GM23338 (cell line): ENCODE data around the gene EPHB1. TPM values are rescaled to one million over a fixed set of nuclear protein-coding genes. Genes with fewer than 3 reads are reported as not detected.

Source experiments
- ATAC-seq: fragments of 200-7000 bp; cut with Tn5 transposase; 3 replicates; pipeline ENCODE4 v1.9.1; 2020
- DNase-seq: peaks from one replicate; pipeline ENCODE4 v3.0.0-alpha.2; 2015; ENCODE audit warnings: low spot score
- H2AFZ ChIP-seq: fragments of 200-600 bp; sonication (generic); 2 replicates; pipeline ENCODE4 v1.8.0; 2016; ENCODE audit warnings: antibody characterized with exemption, mild to moderate bottlenecking, moderate library complexity
- H3F3A ChIP-seq: fragments of 200-600 bp; sonication (generic); replicated peaks from 2 replicates; pipeline ENCODE4 v1.8.0; 2017; ENCODE audit warnings: antibody characterized with exemption, mixed run types, low read depth
- H3K27ac ChIP-seq: fragments of 200-600 bp; sonication (generic); 2 replicates; pipeline ENCODE4 v1.6.1; 2016; ENCODE audit warnings: low read depth
- H3K27me3 ChIP-seq: fragments of 200-600 bp; sonication (generic); 2 replicates; pipeline ENCODE4 v1.8.0; 2016; ENCODE audit warnings: mild to moderate bottlenecking, mixed run types, moderate library complexity; ENCODE audit not compliant: insufficient read depth
- H3K36me3 ChIP-seq: fragments of 200-600 bp; sonication (generic); 2 replicates; pipeline ENCODE4 v1.8.0; 2016; ENCODE audit warnings: mild to moderate bottlenecking; ENCODE audit not compliant: insufficient read depth
- H3K4me1 ChIP-seq: fragments of 200-600 bp; sonication (generic); 2 replicates; pipeline ENCODE4 v1.8.0; 2016; ENCODE audit warnings: mild to moderate bottlenecking, moderate library complexity; ENCODE audit not compliant: insufficient read depth
- H3K4me2 ChIP-seq: fragments of 200-600 bp; sonication (generic); 2 replicates; pipeline ENCODE4 v1.7.1; 2017; ENCODE audit warnings: mixed run types
- H3K4me3 ChIP-seq: fragments of 200-600 bp; sonication (generic); 2 replicates; pipeline ENCODE4 v1.6.1; 2016; ENCODE audit warnings: mixed run types
- H3K79me2 ChIP-seq: fragments of 200-600 bp; sonication (generic); replicated peaks from 2 replicates; pipeline ENCODE4 v1.8.0; 2017; ENCODE audit warnings: mild to moderate bottlenecking; ENCODE audit not compliant: insufficient read depth
- H3K9me2 ChIP-seq: fragments of 200-600 bp; sonication (generic); 2 replicates; pipeline ENCODE4 v1.8.0; 2017; ENCODE audit not compliant: insufficient read depth
- H4K20me1 ChIP-seq: fragments of 200-600 bp; sonication (generic); replicated peaks from 2 replicates; pipeline ENCODE4 v1.8.0; 2017; ENCODE audit warnings: mild to moderate bottlenecking; ENCODE audit not compliant: insufficient read depth
- H3K27ac Mint-ChIP-seq: 2 replicates; pipeline ENCODE4 v1.8.0; 2020; ENCODE audit warnings: inconsistent platforms, mild to moderate bottlenecking, moderate library complexity, mixed read lengths
- H3K27me3 Mint-ChIP-seq: 3 replicates; pipeline ENCODE4 v1.8.0; 2022; ENCODE audit warnings: low read depth, mild to moderate bottlenecking, moderate library complexity, mixed read lengths, inconsistent platforms; ENCODE audit not compliant: insufficient read depth, poor library complexity
- H3K36me3 Mint-ChIP-seq: 3 replicates; pipeline ENCODE4 v1.8.0; 2021; ENCODE audit warnings: low read depth, mild to moderate bottlenecking, inconsistent platforms, moderate library complexity, mixed read lengths
- H3K4me1 Mint-ChIP-seq: 3 replicates; pipeline ENCODE4 v1.8.0; 2020; ENCODE audit warnings: mild to moderate bottlenecking, inconsistent platforms, mixed read lengths
- H3K4me3 Mint-ChIP-seq: 3 replicates; pipeline ENCODE4 v1.8.0; 2021; ENCODE audit warnings: moderate library complexity, mild to moderate bottlenecking, inconsistent platforms, mixed read lengths
- H3K9me3 Mint-ChIP-seq: 3 replicates; pipeline ENCODE4 v1.8.0; 2020; ENCODE audit warnings: moderate library complexity, mild to moderate bottlenecking, inconsistent platforms, mixed read lengths
- CREB1 ChIP-seq: fragments of 250-450 bp; sonication (Bioruptor Pico); IDR thresholded peaks from 2 replicates; pipeline ENCODE4 v1.5.0; 2020; ENCODE audit warnings: low read depth, mild to moderate bottlenecking, moderate library complexity
- JUNB ChIP-seq: IDR thresholded peaks from one replicate; pipeline ENCODE4 v1.6.1; 2016; ENCODE audit warnings: antibody characterized with exemption; ENCODE audit not compliant: unreplicated experiment
- ZNF331 ChIP-seq: fragments of 250-450 bp; sonication (Bioruptor Pico); IDR thresholded peaks from 2 replicates; pipeline ENCODE4 v1.5.0; 2020; ENCODE audit warnings: low read depth, mild to moderate bottlenecking, moderate library complexity
- polyA plus RNA-seq: library from polyadenylated mRNA; unstranded; fragments of >200 nt; fragmentation: Nextera tagmentation; extraction: Ambion mirVana; gene quantifications from 2 replicates; pipeline ENCODE4 v1.2.1, GENCODE V29; 2016
- total RNA-seq: library from RNA; depleted of rRNA; stranded (reverse); fragments of >200 nt; shearing (Covaris generic); gene quantifications from 2 replicates; pipeline ENCODE4 v1.2.3, GENCODE V29; 2014
- TF ChIP-seq, protein P1 (sequence below): IDR thresholded peaks from 2 replicates; pipeline ENCODE4 v1.6.1; 2016; ENCODE audit warnings: antibody characterized with exemption
- TF ChIP-seq, protein P2 (sequence below): IDR thresholded peaks from one replicate; pipeline ENCODE4 v1.6.1; 2018; ENCODE audit warnings: antibody characterized with exemption; ENCODE audit not compliant: unreplicated experiment

EPHB1 gene
- total and polyA plus RNA-seq, 2 experiments from 2014 or later = 2.7 to 5.2 TPM

DNA sequence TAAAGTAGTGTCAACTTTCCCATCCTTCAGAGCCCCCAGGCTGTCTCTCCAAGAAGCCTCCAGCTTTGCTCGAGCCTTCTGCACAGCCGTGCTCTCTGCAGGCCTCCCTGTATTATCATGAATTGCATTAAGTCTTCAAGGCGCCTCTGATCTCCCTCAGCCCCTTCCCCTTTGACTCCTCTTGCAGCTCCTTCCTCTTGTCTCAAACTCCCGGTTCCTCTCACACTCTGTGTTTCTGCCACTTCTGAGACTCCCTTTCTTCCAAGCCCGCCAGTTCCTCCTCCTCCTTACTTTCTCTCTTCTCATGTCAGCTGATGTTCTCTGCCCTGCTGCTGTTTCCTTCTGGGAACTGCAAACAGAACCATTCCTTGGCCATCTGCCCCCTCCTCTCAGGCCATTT is 418.8 kb downstream of the EPHB1 start:
- peaks cover 12% of the 10 kb centered on the region for H3K27me3 Mint-ChIP-seq
- Histone ChIP-seq H3K4me2 (no peak overlapping the region), H3K27ac (no peak overlapping the region), H3K4me3 (no peak overlapping the region), H2AFZ (no peak overlapping the region), H3K27me3 (no peaks in the 10 kb centered on the region), H3K9me2 (peaks cover 3% of the 10 kb centered on the region; the same call in 1 of the 2 replicates), H3F3A (no peaks in the 10 kb centered on the region; the same call in 1 of the 2 replicates), H3K36me3 (no peaks in the 10 kb centered on the region), H4K20me1 (no peaks in the 10 kb centered on the region), H3K4me1 (peaks cover 25% of the 10 kb centered on the region), H3K79me2 (no peaks in the 10 kb centered on the region)
- H3K36me3 Mint-ChIP-seq = peaks cover 1% of the 10 kb centered on the region; the same call in 1 of the 3 replicates
- H3K9me3 Mint-ChIP-seq = no peaks in the 10 kb centered on the region; the same call in 1 of the 3 replicates
- no peak overlapping the region for H3K27ac Mint-ChIP-seq
- DNase-seq = no peak
- no peak for ATAC-seq
- peaks cover 48% of the 10 kb centered on the region for H3K4me1 Mint-ChIP-seq
- TF ChIP-seq CREB1 (CRISPR knock-in tag) (no peak), JUNB (no peak)
- TF ChIP-seq, protein P1, sequence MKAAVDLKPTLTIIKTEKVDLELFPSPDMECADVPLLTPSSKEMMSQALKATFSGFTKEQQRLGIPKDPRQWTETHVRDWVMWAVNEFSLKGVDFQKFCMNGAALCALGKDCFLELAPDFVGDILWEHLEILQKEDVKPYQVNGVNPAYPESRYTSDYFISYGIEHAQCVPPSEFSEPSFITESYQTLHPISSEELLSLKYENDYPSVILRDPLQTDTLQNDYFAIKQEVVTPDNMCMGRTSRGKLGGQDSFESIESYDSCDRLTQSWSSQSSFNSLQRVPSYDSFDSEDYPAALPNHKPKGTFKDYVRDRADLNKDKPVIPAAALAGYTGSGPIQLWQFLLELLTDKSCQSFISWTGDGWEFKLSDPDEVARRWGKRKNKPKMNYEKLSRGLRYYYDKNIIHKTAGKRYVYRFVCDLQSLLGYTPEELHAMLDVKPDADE = no peak
- H3K4me3 Mint-ChIP-seq = no peak overlapping the region

DNA sequence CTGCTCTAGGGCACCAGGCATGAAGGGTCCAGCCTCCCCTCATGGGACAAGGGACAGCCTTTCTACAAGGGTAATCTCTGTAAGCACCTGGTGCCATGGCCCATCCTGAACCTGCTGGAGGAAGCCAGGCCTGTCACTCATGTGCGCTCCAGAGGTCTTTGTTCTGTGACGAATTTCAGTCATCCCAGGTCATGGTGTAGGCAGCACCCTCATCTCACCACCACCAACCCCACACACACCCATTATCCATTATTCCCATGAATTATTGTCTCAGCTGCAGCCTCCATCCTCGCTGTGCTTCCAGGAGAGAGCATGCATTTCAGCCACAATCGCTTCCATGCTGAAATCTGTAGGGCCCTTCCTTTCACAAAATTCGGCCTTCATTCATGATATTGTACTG is 419.3 kb downstream of the EPHB1 start:
- Histone ChIP-seq H3K79me2 (no peaks in the 10 kb centered on the region), H2AFZ (no peak overlapping the region), H3K4me2 (no peak overlapping the region), H3F3A (no peaks in the 10 kb centered on the region; the same call in 1 of the 2 replicates), H4K20me1 (no peaks in the 10 kb centered on the region), H3K4me3 (no peak overlapping the region), H3K27ac (no peak overlapping the region), H3K36me3 (no peaks in the 10 kb centered on the region), H3K9me2 (peaks cover 3% of the 10 kb centered on the region; the same call in 1 of the 2 replicates), H3K4me1 (peaks cover 28% of the 10 kb centered on the region), H3K27me3 (no peaks in the 10 kb centered on the region)
- Mint-ChIP-seq H3K9me3 (no peaks in the 10 kb centered on the region; the same call in 1 of the 3 replicates), H3K36me3 (peaks cover 6% of the 10 kb centered on the region; the same call in 1 of the 3 replicates), H3K4me3 (no peak overlapping the region), H3K27ac (no peak overlapping the region), H3K4me1 (peaks cover 52% of the 10 kb centered on the region), H3K27me3 (peaks cover 12% of the 10 kb centered on the region)
- no peak for TF ChIP-seq JUNB
- DNase-seq (no peak), ATAC-seq (no peak)

DNA sequence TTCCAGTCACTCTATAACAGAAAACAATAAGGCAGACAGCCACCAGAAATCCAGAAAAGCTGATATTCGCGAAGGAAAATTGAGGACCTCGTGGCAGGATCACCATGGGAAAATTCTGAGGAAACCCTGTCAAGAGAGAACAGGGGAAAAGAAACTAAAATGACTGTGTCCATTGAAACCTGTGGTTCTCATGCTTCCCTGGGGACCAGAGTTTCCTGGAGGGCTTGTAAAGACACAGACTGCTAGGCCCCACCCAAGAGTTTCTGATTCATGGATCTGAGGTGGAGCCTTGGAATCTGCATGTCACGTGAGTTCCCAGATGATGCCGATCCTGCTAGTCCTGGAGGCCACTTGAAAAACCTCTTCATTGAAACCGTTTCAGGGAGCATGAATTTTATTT is 420.5 kb downstream of the EPHB1 start:
- H3F3A ChIP-seq = no peaks in the 10 kb centered on the region; the same call in 1 of the 2 replicates
- H3K9me3 Mint-ChIP-seq = no peaks in the 10 kb centered on the region; the same call in 1 of the 3 replicates
- peaks cover 12% of the 10 kb centered on the region for H3K27me3 Mint-ChIP-seq
- TF ChIP-seq, protein P1 = no peak
- TF ChIP-seq, protein P2, sequence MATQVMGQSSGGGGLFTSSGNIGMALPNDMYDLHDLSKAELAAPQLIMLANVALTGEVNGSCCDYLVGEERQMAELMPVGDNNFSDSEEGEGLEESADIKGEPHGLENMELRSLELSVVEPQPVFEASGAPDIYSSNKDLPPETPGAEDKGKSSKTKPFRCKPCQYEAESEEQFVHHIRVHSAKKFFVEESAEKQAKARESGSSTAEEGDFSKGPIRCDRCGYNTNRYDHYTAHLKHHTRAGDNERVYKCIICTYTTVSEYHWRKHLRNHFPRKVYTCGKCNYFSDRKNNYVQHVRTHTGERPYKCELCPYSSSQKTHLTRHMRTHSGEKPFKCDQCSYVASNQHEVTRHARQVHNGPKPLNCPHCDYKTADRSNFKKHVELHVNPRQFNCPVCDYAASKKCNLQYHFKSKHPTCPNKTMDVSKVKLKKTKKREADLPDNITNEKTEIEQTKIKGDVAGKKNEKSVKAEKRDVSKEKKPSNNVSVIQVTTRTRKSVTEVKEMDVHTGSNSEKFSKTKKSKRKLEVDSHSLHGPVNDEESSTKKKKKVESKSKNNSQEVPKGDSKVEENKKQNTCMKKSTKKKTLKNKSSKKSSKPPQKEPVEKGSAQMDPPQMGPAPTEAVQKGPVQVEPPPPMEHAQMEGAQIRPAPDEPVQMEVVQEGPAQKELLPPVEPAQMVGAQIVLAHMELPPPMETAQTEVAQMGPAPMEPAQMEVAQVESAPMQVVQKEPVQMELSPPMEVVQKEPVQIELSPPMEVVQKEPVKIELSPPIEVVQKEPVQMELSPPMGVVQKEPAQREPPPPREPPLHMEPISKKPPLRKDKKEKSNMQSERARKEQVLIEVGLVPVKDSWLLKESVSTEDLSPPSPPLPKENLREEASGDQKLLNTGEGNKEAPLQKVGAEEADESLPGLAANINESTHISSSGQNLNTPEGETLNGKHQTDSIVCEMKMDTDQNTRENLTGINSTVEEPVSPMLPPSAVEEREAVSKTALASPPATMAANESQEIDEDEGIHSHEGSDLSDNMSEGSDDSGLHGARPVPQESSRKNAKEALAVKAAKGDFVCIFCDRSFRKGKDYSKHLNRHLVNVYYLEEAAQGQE = no peak
- TF ChIP-seq CREB1 (CRISPR knock-in tag) (no peak), ZNF331 (CRISPR knock-in tag) (no peak)

More for the DNA sequence above, 420.5 kb downstream of the EPHB1 start:
- Histone ChIP-seq H3K4me3 (no peak overlapping the region), H3K27me3 (no peaks in the 10 kb centered on the region), H3K27ac (no peak overlapping the region), H3K4me1 (peaks cover 38% of the 10 kb centered on the region), H3K9me2 (peaks cover 3% of the 10 kb centered on the region; the same call in 1 of the 2 replicates), H3K79me2 (no peaks in the 10 kb centered on the region), H2AFZ (no peak overlapping the region), H3K36me3 (no peaks in the 10 kb centered on the region), H4K20me1 (no peaks in the 10 kb centered on the region), H3K4me2 (no peak overlapping the region)
- Mint-ChIP-seq H3K4me3 (no peak overlapping the region), H3K4me1 (peaks cover 60% of the 10 kb centered on the region), H3K36me3 (peaks cover 6% of the 10 kb centered on the region; the same call in 1 of the 3 replicates), H3K27ac (no peak overlapping the region)
- ATAC-seq (no peak), DNase-seq (no peak)
